CD8-positive, alpha-beta memory T cell (primary cell): ENCODE measurements around the gene CUEDC2. TPM values are rescaled to one million over a fixed set of nuclear protein-coding genes. Genes with fewer than 3 reads are reported as not detected.

Experiments
- CTCF ChIA-PET: fragments of 350-600 bp; sonication (Branson Sonifier 250); formaldehyde crosslinking; loops from one replicate; lab custom pipeline; 2021; ENCODE audit warnings: antibody characterized with exemption; lab: Charles Lee
- POLR2A ChIA-PET: fragments of 350-600 bp; sonication (Branson Sonifier 250); formaldehyde crosslinking; loops from one replicate; lab custom pipeline; 2021; ENCODE audit warnings: antibody characterized with exemption; lab: Charles Lee
- DNase-seq, 5 donors: peaks; one replicate each; pipeline versions ENCODE4 v3.0.0 to v3.0.0-alpha.2; 2020 to 2022; ENCODE audit warnings: mixed read lengths in 1 of 5
- H3K27ac ChIP-seq: one replicate; pipeline ENCODE4 v1.7.0; 2013; ENCODE audit warnings: low read depth, mild to moderate bottlenecking, low read length, moderate library complexity
- H3K27me3 ChIP-seq: 2 replicates; pipeline ENCODE4 v1.7.0; 2013; ENCODE audit warnings: low read length, mild to moderate bottlenecking; ENCODE audit not compliant: insufficient read depth, poor library complexity, severe bottlenecking
- H3K36me3 ChIP-seq: 2 replicates; pipeline ENCODE4 v1.7.0; 2013; ENCODE audit warnings: mild to moderate bottlenecking, low read length, moderate library complexity; ENCODE audit not compliant: insufficient read depth
- H3K4me1 ChIP-seq: 2 replicates; pipeline ENCODE4 v1.7.0; 2013; ENCODE audit warnings: mild to moderate bottlenecking, low read length, moderate library complexity; ENCODE audit not compliant: insufficient read depth
- H3K4me3 ChIP-seq: 2 replicates; pipeline ENCODE4 v1.7.0; 2013; ENCODE audit warnings: mild to moderate bottlenecking, low read length
- H3K9me3 ChIP-seq: 2 replicates; pipeline ENCODE4 v1.7.0; 2013; ENCODE audit warnings: mild to moderate bottlenecking, low read length
- H3K27ac Mint-ChIP-seq, 8 donors: one replicate each; pipeline ENCODE4 v1.8.0; 2020 to 2021; ENCODE audit warnings: mixed read lengths in 8 of 8, mild to moderate bottlenecking in 6 of 8, inconsistent platforms in 3 of 8, moderate library complexity in 3 of 8
- H3K27me3 Mint-ChIP-seq, 2 donors: one replicate each; pipeline ENCODE4 v1.8.0; 2020 to 2021; ENCODE audit warnings: mixed read lengths in 2 of 2, mild to moderate bottlenecking in 1 of 2, moderate library complexity in 1 of 2
- H3K36me3 Mint-ChIP-seq, 3 donors: one replicate each; pipeline ENCODE4 v1.8.0; 2020 to 2021; ENCODE audit warnings: mixed read lengths in 3 of 3, inconsistent platforms in 1 of 3, mild to moderate bottlenecking in 1 of 3
- H3K4me1 Mint-ChIP-seq, 3 donors: one replicate each; pipeline ENCODE4 v1.8.0; 2020 to 2021; ENCODE audit warnings: mixed read lengths in 3 of 3, inconsistent platforms in 1 of 3, mild to moderate bottlenecking in 1 of 3
- H3K4me3 Mint-ChIP-seq, 7 donors: one replicate each; pipeline ENCODE4 v1.8.0; 2020 to 2021; ENCODE audit warnings: mixed read lengths in 7 of 7, mild to moderate bottlenecking in 6 of 7, moderate library complexity in 4 of 7, inconsistent platforms in 2 of 7
- H3K9me3 Mint-ChIP-seq, 5 donors: one replicate each; pipeline ENCODE4 v1.8.0; 2020 to 2022; ENCODE audit warnings: mixed read lengths in 5 of 5, mild to moderate bottlenecking in 3 of 5, moderate library complexity in 2 of 5, inconsistent platforms in 1 of 5
- polyA plus RNA-seq: library from polyadenylated mRNA; unstranded; fragments of 300-500 nt; fragmentation: Illumina TruSeq; gene quantifications from one replicate; pipeline ENCODE4 v1.2.3, GENCODE V29; 2021
- total RNA-seq, 2 experiments: library from RNA; stranded (reverse); gene quantifications; one replicate each; pipeline ENCODE4 v1.2.3, GENCODE V29; 2021

CUEDC2 gene
- total and polyA plus RNA-seq, 3 experiments from 2014 or later, result 61.7 to 64.8 (median 62.4) TPM

- peaks cover 8% of the 10 kb centered on the region for H3K36me3 ChIP-seq
- no peak overlapping the region for H3K4me3 ChIP-seq
- POLR2A ChIA-PET, result interaction anchor here (0.6 to 1.8 kb wide), 8 partner anchors 11 to 996 kb away, joined by 3 to 8 read pairs (median 5); no protein-coding TSS in a partner anchor
- Mint-ChIP-seq H3K36me3 (peaks cover 0 to 68% (median 0%) of the 10 kb centered on the region in 3 donors), H3K27me3 (peaks cover 0 to 8% of the 10 kb centered on the region in 2 donors), H3K9me3 (no peaks in the 10 kb centered on the region), H3K27ac (peak overlapping the region; percentile 65 to 100 (median 99)), H3K4me3 (peak overlapping the region; percentile 43 to 97 (median 73)), H3K4me1 (peaks cover 29 to 48% (median 31%) of the 10 kb centered on the region in 3 donors)
- H3K27me3 ChIP-seq, result no peaks in the 10 kb centered on the region
- CTCF ChIA-PET, result interaction anchor here (0.7 to 5.9 kb wide), 30 partner anchors 9 to 257 kb away, joined by 3 to 64 read pairs (median 7); partner anchors contain the start of genes C10orf95, CUEDC2, ELOVL3 and FBXL15
- H3K27ac ChIP-seq, result no peak overlapping the region
- peaks cover 37% of the 10 kb centered on the region for H3K4me1 ChIP-seq
- no peaks in the 10 kb centered on the region for H3K9me3 ChIP-seq
- DNase-seq, result no peak
Observed at GRCh38 chr10:102398172-102399020, 34.0 kb downstream of the CUEDC2 start.

GRCh38 chr10:102397222-102398171 lies 34.9 kb downstream of the CUEDC2 start:
- peaks cover 8% of the 10 kb centered on the region for H3K36me3 ChIP-seq
- Mint-ChIP-seq H3K4me3 (peak overlapping the region; percentile 89 to 97 (median 96)), H3K9me3 (no peaks in the 10 kb centered on the region), H3K27ac (peak overlapping the region; percentile 98 to 100 (median 100)), H3K4me1 (peaks cover 35 to 54% (median 36%) of the 10 kb centered on the region in 3 donors), H3K27me3 (peaks cover 0 to 8% of the 10 kb centered on the region in 2 donors), H3K36me3 (peaks cover 0 to 66% (median 0%) of the 10 kb centered on the region in 3 donors)
- no peaks in the 10 kb centered on the region for H3K27me3 ChIP-seq
- H3K9me3 ChIP-seq, result no peaks in the 10 kb centered on the region
- CTCF ChIA-PET, result interaction anchor here (0.7 to 5.9 kb wide), 13 partner anchors 12 to 246 kb away, joined by 3 to 64 read pairs (median 20); partner anchors contain the start of genes C10orf95, CUEDC2 and FBXL15
- H3K27ac ChIP-seq, result no peak overlapping the region
- no peak for DNase-seq
- POLR2A ChIA-PET, result interaction anchor here (0.9 to 1.1 kb wide), 2 partner anchors 54 to 92 kb away, joined by 3 to 7 read pairs; partner anchors contain the start of gene C10orf95
- H3K4me1 ChIP-seq, result peaks cover 38% of the 10 kb centered on the region
- no peak overlapping the region for H3K4me3 ChIP-seq

GRCh38 chr10:102396730-102397151 lies 35.6 kb downstream of the CUEDC2 start:
- Histone ChIP-seq H3K27ac (peak overlapping the region; percentile 100), H3K27me3 (no peaks in the 10 kb centered on the region), H3K9me3 (no peaks in the 10 kb centered on the region), H3K4me3 (peak overlapping the region; percentile 100), H3K4me1 (peaks cover 38% of the 10 kb centered on the region), H3K36me3 (peaks cover 8% of the 10 kb centered on the region)
- Mint-ChIP-seq H3K27me3 (peaks cover 0 to 8% of the 10 kb centered on the region in 2 donors), H3K36me3 (peaks cover 0 to 60% (median 0%) of the 10 kb centered on the region in 3 donors), H3K27ac (peak overlapping the region; percentile 98 to 100 (median 100)), H3K4me1 (peaks cover 35 to 54% (median 37%) of the 10 kb centered on the region in 3 donors), H3K4me3 (peak overlapping the region; percentile 89 to 97 (median 96)), H3K9me3 (no peaks in the 10 kb centered on the region)
- POLR2A ChIA-PET, result interaction anchor here (1.1 to 4.0 kb wide), 3 partner anchors 24 to 166 kb away, joined by 3 to 30 read pairs (median 12); partner anchors contain the start of genes C10orf95 and FBXL15
- no peak for DNase-seq
- CTCF ChIA-PET, result interaction anchor here (1.3 to 5.9 kb wide), 7 partner anchors 16 to 245 kb away, joined by 3 to 64 read pairs (median 25); partner anchors contain the start of genes C10orf95 and FBXL15

GRCh38 chr10:102396317-102396650 lies 36.1 kb downstream of the CUEDC2 start:
- peak overlapping the region; percentile 89 to 97 (median 96) for H3K4me3 Mint-ChIP-seq
- no peaks in the 10 kb centered on the region for H3K27me3 ChIP-seq
- peak overlapping the region; percentile 100 for H3K27ac ChIP-seq
- peak overlapping the region; percentile 98 to 100 (median 100) for H3K27ac Mint-ChIP-seq
- peaks cover 0 to 8% of the 10 kb centered on the region in 2 donors for H3K27me3 Mint-ChIP-seq
- H3K36me3 ChIP-seq, result peaks cover 3% of the 10 kb centered on the region
- POLR2A ChIA-PET, result interaction anchor here (1.1 to 4.0 kb wide), 5 partner anchors 24 to 248 kb away, joined by 3 to 30 read pairs (median 4); partner anchors contain the start of genes C10orf95, FBXL15 and TRIM8
- H3K9me3 Mint-ChIP-seq, result no peaks in the 10 kb centered on the region
- peaks cover 38% of the 10 kb centered on the region for H3K4me1 ChIP-seq
- no peak for DNase-seq
- H3K4me1 Mint-ChIP-seq, result peaks cover 35 to 54% (median 37%) of the 10 kb centered on the region in 3 donors
- peaks cover 0 to 57% (median 0%) of the 10 kb centered on the region in 3 donors for H3K36me3 Mint-ChIP-seq
- H3K4me3 ChIP-seq, result peak overlapping the region; percentile 100
- CTCF ChIA-PET, result interaction anchor here (4.3 to 5.9 kb wide), 3 partner anchors 54 to 165 kb away, joined by 25 to 64 read pairs (median 34); partner anchors contain the start of gene C10orf95
- no peaks in the 10 kb centered on the region for H3K9me3 ChIP-seq

GRCh38 chr10:102395400-102396316 lies 36.7 kb downstream of the CUEDC2 start, which contains the start of gene NFKB2:
NFKB2 (plus strand) TSS chr10:102395705; CDS start chr10:102395960, 255 bp downstream.
- Histone ChIP-seq H3K9me3 (no peaks in the 10 kb centered on the region), H3K4me3 (peak within 1 kb of the TSS; percentile 100), H3K4me1 (peaks cover 38% of the 10 kb centered on the region), H3K36me3 (no peaks in the 10 kb centered on the region), H3K27me3 (no peaks in the 10 kb centered on the region), H3K27ac (peak within 1 kb of the TSS; percentile 100)
- ChIA-PET POLR2A (interaction anchor here (0.6 to 4.0 kb wide), 9 partner anchors 25 to 275 kb away, joined by 3 to 30 read pairs (median 5); partner anchors contain the start of genes ACTR1A, C10orf95, FBXL15 and LDB1), CTCF (interaction anchor here (0.7 to 5.9 kb wide), 16 partner anchors 9 to 249 kb away, joined by 3 to 64 read pairs (median 4); partner anchors contain the start of genes ACTR1A, C10orf95, SUFU and TRIM8)
- H3K27me3 Mint-ChIP-seq, result peaks cover 0 to 8% of the 10 kb centered on the region in 2 donors
- peak within 1 kb of the TSS; percentile 98 to 100 (median 100) for H3K27ac Mint-ChIP-seq
- peak; percentile 91 to 95 (median 91) for DNase-seq
- peaks cover 35 to 54% (median 37%) of the 10 kb centered on the region in 3 donors for H3K4me1 Mint-ChIP-seq
- H3K4me3 Mint-ChIP-seq, result peak within 1 kb of the TSS; percentile 89 to 97 (median 96)
- H3K9me3 Mint-ChIP-seq, result no peaks in the 10 kb centered on the region
- H3K36me3 Mint-ChIP-seq, result peaks cover 0 to 52% (median 0%) of the 10 kb centered on the region in 3 donors

- Histone ChIP-seq H3K36me3 (no peaks in the 10 kb centered on the region), H3K9me3 (no peaks in the 10 kb centered on the region), H3K4me3 (peak overlapping the region; percentile 100), H3K4me1 (peaks cover 32% of the 10 kb centered on the region), H3K27ac (peak overlapping the region; percentile 100), H3K27me3 (no peaks in the 10 kb centered on the region)
- ChIA-PET POLR2A (interaction anchor here (0.6 to 4.0 kb wide), 9 partner anchors 25 to 275 kb away, joined by 3 to 30 read pairs (median 4); partner anchors contain the start of genes ACTR1A, C10orf95, FBXL15 and LDB1), CTCF (interaction anchor here (0.6 to 5.0 kb wide), 17 partner anchors 9 to 250 kb away, joined by 3 to 34 read pairs (median 4); partner anchors contain the start of genes ACTR1A, C10orf95, SUFU and TRIM8)
- Mint-ChIP-seq H3K27me3 (peaks cover 0 to 8% of the 10 kb centered on the region in 2 donors), H3K4me1 (peaks cover 35 to 50% (median 37%) of the 10 kb centered on the region in 3 donors), H3K36me3 (peaks cover 0 to 46% (median 1%) of the 10 kb centered on the region in 3 donors), H3K27ac (peak overlapping the region; percentile 98 to 100 (median 100)), H3K4me3 (peak overlapping the region; percentile 89 to 97 (median 96)), H3K9me3 (no peaks in the 10 kb centered on the region)
- peak in 1 of 5 donors; percentile 69 for DNase-seq
Observed at GRCh38 chr10:102394801-102395399, 37.5 kb downstream of the CUEDC2 start.
